Thymus (tissue), 11 donors: ENCODE measurements around the gene CDON. TPM values are rescaled to one million over a fixed set of nuclear protein-coding genes. Genes with fewer than 3 reads are reported as not detected.
"Not testable (repeated sequence)": the region's sequence is repeated elsewhere in the genome, so short reads cannot be mapped to it uniquely, and the experiment has no call there.

Experiments used
- DNase-seq, 9 donors: peaks; one replicate each; pipeline ENCODE4 v3.0.0-alpha.2; 2013; ENCODE audit warnings: low spot score in 9 of 9, low read depth in 6 of 9, missing footprints in 1 of 9
- H3K27ac ChIP-seq, 2 donors: one replicate each; pipeline ENCODE4 v1.5.1; 2013; ENCODE audit warnings: control low read depth in 1 of 2, low read depth in 1 of 2, low read length in 1 of 2, mild to moderate bottlenecking in 1 of 2, moderate library complexity in 1 of 2
- H3K27me3 ChIP-seq, 2 donors: one replicate each; pipeline ENCODE4 v1.5.1; 2013; ENCODE audit warnings: low read length in 1 of 2; ENCODE audit not compliant: control insufficient read depth in 2 of 2, insufficient read depth in 1 of 2
- H3K36me3 ChIP-seq, 2 donors: one replicate each; pipeline ENCODE4 v1.5.1; 2013; ENCODE audit warnings: low read length in 1 of 2, mild to moderate bottlenecking in 1 of 2, moderate library complexity in 1 of 2; ENCODE audit not compliant: control insufficient read depth in 2 of 2, insufficient read depth in 2 of 2
- H3K4me1 ChIP-seq, 2 donors: one replicate each; pipeline ENCODE4 v1.5.1; 2013; ENCODE audit warnings: low read length in 2 of 2; ENCODE audit not compliant: control insufficient read depth in 2 of 2, insufficient read depth in 2 of 2
- H3K4me3 ChIP-seq, 2 donors: one replicate each; pipeline ENCODE4 v1.5.1; 2013; ENCODE audit warnings: low read length in 2 of 2, control low read depth in 1 of 2, mild to moderate bottlenecking in 1 of 2
- H3K9me3 ChIP-seq, 2 donors: one replicate each; pipeline ENCODE4 v1.5.1; 2013; ENCODE audit warnings: low read length in 1 of 2, mild to moderate bottlenecking in 1 of 2; ENCODE audit not compliant: control insufficient read depth in 2 of 2, insufficient read depth in 1 of 2
- WGBS: extraction: QIAGEN DNeasy Blood & Tissue Kit; methylation state at CpG from one replicate; pipeline ENCODE4 v1.1.7; 2013; 5-methylcytosine and 5-hydroxymethylcytosine counted together
- polyA plus RNA-seq: library from polyadenylated mRNA; stranded (reverse); fragments of 200-250 nt; gene quantifications from one replicate; pipeline ENCODE4 v1.2.3, GENCODE V29; 2013
- total RNA-seq: library from RNA; stranded (reverse); fragments of 120-200 nt; gene quantifications from one replicate; pipeline ENCODE4 v1.2.4, GENCODE V29; 2013
- donor health status: healthy.

The CDON gene
- total and polyA plus RNA-seq, 2 donors: 1.4 to 3.9 TPM

GRCh38 chr11:125923012-125923579, 139.6 kb downstream of the CDON start:
- Histone ChIP-seq H3K27me3 (peaks cover 0 to 5% of the 10 kb centered on the region in 2 donors), H3K4me3 (no peak overlapping the region), H3K9me3 (no peaks in the 10 kb centered on the region), H3K36me3 (no peaks in the 10 kb centered on the region), H3K4me1 (no peaks in the 10 kb centered on the region), H3K27ac (no peak overlapping the region)
- DNase-seq: peak in 8 of 9 donors; percentile 43 to 81 (median 59)
- 13% methylated on average over 8 of the region's 8 CpGs for WGBS

- 88% methylated on average over 3 of the region's 3 CpGs for WGBS
- Histone ChIP-seq H3K9me3 (no peaks in the 10 kb centered on the region), H3K4me1 (no peaks in the 10 kb centered on the region), H3K36me3 (no peaks in the 10 kb centered on the region), H3K4me3 (no peak overlapping the region), H3K27ac (no peak overlapping the region), H3K27me3 (peaks cover 0 to 7% of the 10 kb centered on the region in 2 donors)
- no peak for DNase-seq
Measured at GRCh38 chr11:125922156-125922555, 140.5 kb downstream of the CDON start.

- Histone ChIP-seq H3K27me3 (peaks cover 0 to 7% of the 10 kb centered on the region in 2 donors), H3K4me3 (no peak overlapping the region), H3K9me3 (no peaks in the 10 kb centered on the region), H3K27ac (no peak overlapping the region), H3K36me3 (no peaks in the 10 kb centered on the region), H3K4me1 (no peaks in the 10 kb centered on the region)
- DNase-seq: no peak
- WGBS: 95% methylated on average over 9 of the region's 9 CpGs
Measured at GRCh38 chr11:125921042-125921441, 141.6 kb downstream of the CDON start.

GRCh38 chr11:125918140-125918840, 144.4 kb downstream of the CDON start:
- DNase-seq: no peak
- 93% methylated on average over 13 of the region's 13 CpGs for WGBS
- Histone ChIP-seq H3K9me3 (no peaks in the 10 kb centered on the region), H3K36me3 (no peaks in the 10 kb centered on the region), H3K4me3 (no peak overlapping the region), H3K27ac (no peak overlapping the region), H3K4me1 (no peaks in the 10 kb centered on the region), H3K27me3 (peaks cover 0 to 7% of the 10 kb centered on the region in 2 donors)

GRCh38 chr11:125916683-125917347, 145.9 kb downstream of the CDON start:
- Histone ChIP-seq H3K27me3 (peaks cover 0 to 7% of the 10 kb centered on the region in 2 donors), H3K4me3 (no peak overlapping the region), H3K9me3 (no peaks in the 10 kb centered on the region), H3K4me1 (no peaks in the 10 kb centered on the region), H3K27ac (no peak overlapping the region), H3K36me3 (no peaks in the 10 kb centered on the region)
- WGBS: 91% methylated on average over 12 of the region's 12 CpGs
- DNase-seq: no peak

- H3K27me3 ChIP-seq, H3K27ac ChIP-seq, H3K36me3 ChIP-seq, H3K9me3 ChIP-seq, H3K4me1 ChIP-seq, H3K4me3 ChIP-seq, DNase-seq: not testable (repeated sequence)
- 94% methylated on average over 3 of the region's 3 CpGs for WGBS
Measured at GRCh38 chr11:125914601-125915000, 148.1 kb downstream of the CDON start.

GRCh38 chr11:125910226-125910849, 152.3 kb downstream of the CDON start:
- 94% methylated on average over 8 of the region's 8 CpGs for WGBS
- Histone ChIP-seq H3K27me3 (peaks cover 8 to 13% of the 10 kb centered on the region in 2 donors), H3K27ac (no peak overlapping the region)

More at GRCh38 chr11:125910226-125910849, 152.3 kb downstream of the CDON start:
- H3K4me1 ChIP-seq: no peaks in the 10 kb centered on the region
- no peak for DNase-seq
- no peak overlapping the region for H3K4me3 ChIP-seq
- H3K9me3 ChIP-seq: no peaks in the 10 kb centered on the region
- no peaks in the 10 kb centered on the region for H3K36me3 ChIP-seq
